ENCODE measurements around the gene PIGR.

DNA sequence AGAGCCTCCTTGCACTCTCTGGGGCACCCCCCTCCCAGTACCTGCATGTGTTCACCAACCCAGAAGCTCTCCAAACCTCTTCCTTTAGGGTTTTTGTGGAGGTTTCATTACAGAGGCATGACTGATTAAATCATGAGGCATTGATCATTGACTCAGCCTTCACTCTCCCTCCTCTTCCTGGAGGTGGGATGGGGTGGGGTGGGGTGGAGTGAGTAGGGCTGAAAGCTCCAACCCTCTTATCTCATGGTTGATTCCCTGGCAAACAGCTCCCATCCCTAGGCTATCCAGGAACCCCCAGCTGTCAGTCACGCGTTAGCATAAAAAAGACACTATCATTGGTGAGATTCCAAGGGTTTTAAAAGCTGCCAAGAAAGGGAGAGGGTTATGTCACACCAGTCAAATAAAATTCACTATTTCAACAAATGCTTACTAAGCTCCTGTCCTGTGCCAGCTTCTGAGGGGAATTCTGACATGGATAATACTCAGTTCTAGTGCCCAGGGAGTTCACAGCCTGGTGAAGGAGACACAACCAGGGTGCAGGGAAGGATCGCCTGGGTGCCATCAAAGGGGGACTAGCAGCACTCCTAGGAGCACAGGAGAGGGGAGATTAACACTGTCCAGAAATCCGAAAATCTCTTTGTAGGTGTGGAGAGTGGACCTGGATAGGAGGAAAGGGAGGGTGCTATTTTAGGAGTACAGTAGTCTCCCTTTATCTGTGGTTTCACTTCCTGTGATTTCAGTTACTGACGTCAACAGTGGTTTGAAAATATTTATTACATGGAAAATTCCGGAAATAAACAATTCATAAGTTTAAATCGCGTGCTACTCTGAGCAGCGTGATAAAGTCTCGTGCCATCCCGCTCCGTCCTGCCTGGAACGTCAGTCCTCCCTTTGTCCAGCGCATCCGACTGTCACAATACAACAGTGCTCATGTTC is 55.9 kb downstream of the PIGR start:
- TF ChIP-seq SIN3A (IDR thresholded peaks at IDR 0.05; ENCODE audit: low read depth) = no peak
- no peak for TF ChIP-seq ELF1 (IDR thresholded peaks at IDR 0.05; ENCODE audit: borderline replicate concordance, low read depth)
- TF ChIP-seq CTCF (IDR thresholded peaks at IDR 0.05 in 2 of 3, conservative IDR thresholded peaks at IDR 0.05 in 1 of 3; ENCODE audit: borderline replicate concordance in 1 of 3, insufficient read depth in 1 of 3, low read depth in 2 of 3, low read length in 2 of 3) = no peak
- TF ChIP-seq, protein P1, sequence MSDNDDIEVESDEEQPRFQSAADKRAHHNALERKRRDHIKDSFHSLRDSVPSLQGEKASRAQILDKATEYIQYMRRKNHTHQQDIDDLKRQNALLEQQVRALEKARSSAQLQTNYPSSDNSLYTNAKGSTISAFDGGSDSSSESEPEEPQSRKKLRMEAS (IDR thresholded peaks at IDR 0.05) = no peak
- TF ChIP-seq EZH2 (IDR thresholded peaks at IDR 0.05) = no peak
- no peak for TF ChIP-seq POLR2A (IDR thresholded peaks at IDR 0.05; ENCODE audit: borderline replicate concordance, extremely low read depth, insufficient read depth, insufficient read length)
- no peak for TF ChIP-seq EGR1 (IDR thresholded peaks at IDR 0.05; ENCODE audit: low read depth)
- TF ChIP-seq, protein P2, sequence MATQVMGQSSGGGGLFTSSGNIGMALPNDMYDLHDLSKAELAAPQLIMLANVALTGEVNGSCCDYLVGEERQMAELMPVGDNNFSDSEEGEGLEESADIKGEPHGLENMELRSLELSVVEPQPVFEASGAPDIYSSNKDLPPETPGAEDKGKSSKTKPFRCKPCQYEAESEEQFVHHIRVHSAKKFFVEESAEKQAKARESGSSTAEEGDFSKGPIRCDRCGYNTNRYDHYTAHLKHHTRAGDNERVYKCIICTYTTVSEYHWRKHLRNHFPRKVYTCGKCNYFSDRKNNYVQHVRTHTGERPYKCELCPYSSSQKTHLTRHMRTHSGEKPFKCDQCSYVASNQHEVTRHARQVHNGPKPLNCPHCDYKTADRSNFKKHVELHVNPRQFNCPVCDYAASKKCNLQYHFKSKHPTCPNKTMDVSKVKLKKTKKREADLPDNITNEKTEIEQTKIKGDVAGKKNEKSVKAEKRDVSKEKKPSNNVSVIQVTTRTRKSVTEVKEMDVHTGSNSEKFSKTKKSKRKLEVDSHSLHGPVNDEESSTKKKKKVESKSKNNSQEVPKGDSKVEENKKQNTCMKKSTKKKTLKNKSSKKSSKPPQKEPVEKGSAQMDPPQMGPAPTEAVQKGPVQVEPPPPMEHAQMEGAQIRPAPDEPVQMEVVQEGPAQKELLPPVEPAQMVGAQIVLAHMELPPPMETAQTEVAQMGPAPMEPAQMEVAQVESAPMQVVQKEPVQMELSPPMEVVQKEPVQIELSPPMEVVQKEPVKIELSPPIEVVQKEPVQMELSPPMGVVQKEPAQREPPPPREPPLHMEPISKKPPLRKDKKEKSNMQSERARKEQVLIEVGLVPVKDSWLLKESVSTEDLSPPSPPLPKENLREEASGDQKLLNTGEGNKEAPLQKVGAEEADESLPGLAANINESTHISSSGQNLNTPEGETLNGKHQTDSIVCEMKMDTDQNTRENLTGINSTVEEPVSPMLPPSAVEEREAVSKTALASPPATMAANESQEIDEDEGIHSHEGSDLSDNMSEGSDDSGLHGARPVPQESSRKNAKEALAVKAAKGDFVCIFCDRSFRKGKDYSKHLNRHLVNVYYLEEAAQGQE (IDR thresholded peaks at IDR 0.05; ENCODE audit: low read depth) = no peak
- no peak for TF ChIP-seq ZNF274 (IDR thresholded peaks at IDR 0.05; ENCODE audit: low read depth, low read length)
- no peak for TF ChIP-seq SP1 (IDR thresholded peaks at IDR 0.05; ENCODE audit: low read depth)
- TF ChIP-seq RAD21 (IDR thresholded peaks at IDR 0.05; ENCODE audit: low read depth) = no peak
- no peak for TF ChIP-seq POLR2AphosphoS5 (IDR thresholded peaks at IDR 0.05; ENCODE audit: low read depth, low read length)

Data from HCT116 (cell line).